ENCODE data around the gene FTCD. TPM values are rescaled to one million over a fixed set of nuclear protein-coding genes. Genes with fewer than 3 reads are reported as not detected.

The FTCD gene
- total and polyA plus RNA-seq, 8 donors: 0.25 to 6.7 (median 1.3) TPM; not detected in 3

DNA sequence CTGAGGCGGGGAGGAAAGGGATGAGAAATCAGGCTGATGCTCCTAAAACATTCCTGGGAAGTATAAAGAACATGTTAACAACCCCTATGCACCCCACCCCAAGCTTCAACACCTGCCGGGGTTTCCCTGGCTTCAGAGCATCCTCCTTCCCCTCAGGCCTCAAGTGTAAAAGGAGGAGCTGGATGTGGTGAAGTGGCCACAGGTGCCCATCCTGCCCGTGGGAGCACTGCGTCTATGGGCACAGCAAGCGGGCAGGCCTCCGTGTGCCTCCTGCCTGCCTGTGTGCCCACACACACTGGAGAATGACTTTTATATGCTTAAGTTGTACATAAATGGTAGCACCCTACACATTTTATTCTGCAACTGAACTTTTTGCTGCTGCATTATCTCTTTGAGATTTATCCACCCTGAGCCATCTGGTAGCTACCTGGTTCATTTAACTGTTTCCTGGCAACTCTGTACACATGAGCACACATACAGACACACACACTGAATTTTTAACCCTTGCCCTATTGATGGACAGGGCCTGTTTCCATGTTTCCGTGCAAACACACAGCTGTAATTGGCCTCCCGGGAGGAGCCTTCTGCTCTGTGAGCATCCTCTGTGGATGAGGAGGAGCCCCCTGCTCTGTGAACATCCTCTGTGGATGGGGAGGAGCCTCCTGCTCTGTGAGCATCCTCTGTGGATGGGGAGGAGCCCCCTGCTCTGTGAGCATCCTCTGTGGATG is 13.4 kb upstream of the FTCD start:
- no peaks in the 10 kb centered on the region for H3K4me1 ChIP-seq
- no peak overlapping the region for H3K27ac ChIP-seq
- intact Hi-C loops (cut with DNase I; ENCODE audit: low total_unique reads): no loop called here
- TF ChIP-seq POLR2A (IDR thresholded peaks at IDR 0.05) (no peak), POLR2AphosphoS5 (IDR thresholded peaks at IDR 0.05) (no peak), EP300 (IDR thresholded peaks at IDR 0.05) (no peak)
- TF ChIP-seq, protein P1, sequence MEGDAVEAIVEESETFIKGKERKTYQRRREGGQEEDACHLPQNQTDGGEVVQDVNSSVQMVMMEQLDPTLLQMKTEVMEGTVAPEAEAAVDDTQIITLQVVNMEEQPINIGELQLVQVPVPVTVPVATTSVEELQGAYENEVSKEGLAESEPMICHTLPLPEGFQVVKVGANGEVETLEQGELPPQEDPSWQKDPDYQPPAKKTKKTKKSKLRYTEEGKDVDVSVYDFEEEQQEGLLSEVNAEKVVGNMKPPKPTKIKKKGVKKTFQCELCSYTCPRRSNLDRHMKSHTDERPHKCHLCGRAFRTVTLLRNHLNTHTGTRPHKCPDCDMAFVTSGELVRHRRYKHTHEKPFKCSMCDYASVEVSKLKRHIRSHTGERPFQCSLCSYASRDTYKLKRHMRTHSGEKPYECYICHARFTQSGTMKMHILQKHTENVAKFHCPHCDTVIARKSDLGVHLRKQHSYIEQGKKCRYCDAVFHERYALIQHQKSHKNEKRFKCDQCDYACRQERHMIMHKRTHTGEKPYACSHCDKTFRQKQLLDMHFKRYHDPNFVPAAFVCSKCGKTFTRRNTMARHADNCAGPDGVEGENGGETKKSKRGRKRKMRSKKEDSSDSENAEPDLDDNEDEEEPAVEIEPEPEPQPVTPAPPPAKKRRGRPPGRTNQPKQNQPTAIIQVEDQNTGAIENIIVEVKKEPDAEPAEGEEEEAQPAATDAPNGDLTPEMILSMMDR (IDR thresholded peaks at IDR 0.05): no peak
- WGBS, 5 donors: 63 to 76% (median 72%) methylated on average over 8 of the region's 8 CpGs
- no peak for DNase-seq
- H3K9me3 ChIP-seq: peaks cover 0 to 5% (median 0%) of the 10 kb centered on the region in 4 donors
- no peak overlapping the region for H3K4me3 ChIP-seq
- H3K36me3 ChIP-seq: peaks cover 0 to 13% (median 0%) of the 10 kb centered on the region in 4 donors
- peaks cover 0 to 23% (median 0%) of the 10 kb centered on the region in 3 donors for H3K27me3 ChIP-seq

DNA sequence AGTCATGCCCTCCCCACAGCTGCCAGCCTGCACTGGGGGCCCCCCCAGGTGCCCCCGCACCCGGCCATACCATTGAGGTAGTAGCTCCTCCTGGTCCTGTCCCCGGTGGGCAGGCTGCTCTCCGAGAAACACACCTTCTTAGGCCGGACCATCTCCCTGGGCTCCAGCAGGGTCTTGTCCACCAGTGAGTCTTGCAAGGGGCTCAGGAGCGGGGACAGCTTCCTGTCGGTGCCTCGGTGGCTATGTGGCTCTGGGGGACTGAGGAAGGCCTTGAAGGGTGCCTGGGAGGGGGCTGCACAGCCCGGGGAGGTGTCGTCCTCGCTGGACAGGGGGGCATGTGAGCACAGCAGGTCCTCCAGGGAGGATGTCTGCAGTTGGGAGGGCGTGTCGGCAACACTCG is 12.9 kb upstream of the FTCD start:
- Histone ChIP-seq H3K36me3 (peaks cover 0 to 13% (median 0%) of the 10 kb centered on the region in 4 donors), H3K4me1 (no peaks in the 10 kb centered on the region), H3K9me3 (no peaks in the 10 kb centered on the region), H3K27me3 (peaks cover 0 to 18% (median 0%) of the 10 kb centered on the region in 3 donors), H3K27ac (no peak overlapping the region), H3K4me3 (no peak overlapping the region)
- intact Hi-C loops (cut with DNase I; ENCODE audit: low total_unique reads): no loop called here
- TF ChIP-seq POLR2A (IDR thresholded peaks at IDR 0.05): no peak
- TF ChIP-seq EP300 (IDR thresholded peaks at IDR 0.05): no peak
- TF ChIP-seq, protein P1 (IDR thresholded peaks at IDR 0.05): no peak
- no peak for TF ChIP-seq POLR2AphosphoS5 (IDR thresholded peaks at IDR 0.05)
- DNase-seq: peak in 1 of 2 donors; percentile 0
- 80 to 89% (median 87%) methylated on average over 6 to 14 of the region's 14 CpGs for WGBS, 5 donors

DNA sequence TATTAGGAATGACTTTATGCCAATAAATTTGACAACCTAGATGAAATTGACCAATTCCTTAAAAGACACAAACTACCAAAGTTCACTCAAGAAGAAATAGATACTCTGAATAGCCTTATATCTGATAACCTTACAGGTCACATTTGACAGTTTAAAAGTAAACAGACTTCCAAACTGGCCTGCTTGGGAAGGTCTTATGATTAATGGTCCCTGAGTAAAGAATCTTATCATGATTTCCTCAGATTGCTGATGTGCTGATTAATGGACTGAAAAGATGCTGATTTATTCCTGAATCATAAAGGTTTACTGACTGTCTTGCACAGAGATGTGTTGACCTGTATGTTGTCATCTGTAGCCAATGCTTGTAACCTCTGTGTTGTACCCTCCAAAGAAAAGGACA is 9.7 kb upstream of the FTCD start:
- Histone ChIP-seq H3K4me3 (no peak overlapping the region), H3K36me3 (peaks cover 0 to 21% (median 3%) of the 10 kb centered on the region in 4 donors), H3K4me1 (peaks cover 0 to 11% (median 0%) of the 10 kb centered on the region in 4 donors), H3K27me3 (peaks cover 0 to 30% (median 11%) of the 10 kb centered on the region in 3 donors), H3K9me3 (no peaks in the 10 kb centered on the region), H3K27ac (no peak overlapping the region)
- TF ChIP-seq EP300 (IDR thresholded peaks at IDR 0.05) (no peak), POLR2A (IDR thresholded peaks at IDR 0.05) (no peak), POLR2AphosphoS5 (IDR thresholded peaks at IDR 0.05) (no peak)
- TF ChIP-seq, protein P1 (IDR thresholded peaks at IDR 0.05): no peak
- intact Hi-C loops (cut with DNase I; ENCODE audit: low total_unique reads): no loop called here
- no peak for DNase-seq

DNA sequence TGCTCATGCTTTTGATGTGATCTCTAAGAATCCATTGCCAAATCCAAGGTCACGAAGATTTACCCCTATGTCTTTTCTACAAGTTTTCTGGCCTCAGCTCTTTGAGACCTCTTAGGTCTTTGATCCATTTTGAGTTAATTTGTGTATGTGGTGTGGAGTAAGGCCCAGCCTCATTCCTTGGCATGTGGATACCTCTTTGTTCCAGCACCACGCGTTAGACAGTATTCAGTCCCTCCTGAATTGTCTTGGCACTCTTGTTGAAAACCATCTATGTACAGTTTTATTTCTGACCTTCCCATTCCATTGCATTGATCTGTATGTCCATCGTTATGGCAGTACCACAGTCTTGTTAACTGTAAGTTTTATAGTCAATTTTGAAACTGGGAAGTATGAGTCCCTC is 8.0 kb upstream of the FTCD start:
- H3K9me3 ChIP-seq: no peaks in the 10 kb centered on the region
- TF ChIP-seq POLR2AphosphoS5 (IDR thresholded peaks at IDR 0.05) (no peak), POLR2A (IDR thresholded peaks at IDR 0.05) (no peak), EP300 (IDR thresholded peaks at IDR 0.05) (no peak)
- TF ChIP-seq, protein P1 (IDR thresholded peaks at IDR 0.05): no peak
- WGBS, 5 donors: 78 to 94% (median 90%) methylated on average over 4 of the region's 4 CpGs
- H3K27me3 ChIP-seq: peaks cover 0 to 30% (median 11%) of the 10 kb centered on the region in 3 donors
- H3K4me1 ChIP-seq: peaks cover 0 to 11% (median 0%) of the 10 kb centered on the region in 4 donors
- intact Hi-C loops (cut with DNase I; ENCODE audit: low total_unique reads): no loop called here
- peaks cover 0 to 18% (median 3%) of the 10 kb centered on the region in 4 donors for H3K36me3 ChIP-seq
- no peak overlapping the region for H3K4me3 ChIP-seq
- no peak overlapping the region for H3K27ac ChIP-seq
- no peak for DNase-seq
